Neural cell (in vitro differentiated cells): ENCODE measurements around the gene SLC35A3. TPM values are rescaled to one million over a fixed set of nuclear protein-coding genes. Genes with fewer than 3 reads are reported as not detected.

Experiments
- H2AFZ ChIP-seq: fragments of 200-600, 300-800 bp; sonication (generic), shearing (Covaris generic); 2 replicates; pipeline ENCODE4 v1.6.0; 2014; ENCODE audit warnings: low read depth, mild to moderate bottlenecking, antibody characterized with exemption, low read length, moderate library complexity
- H3F3A ChIP-seq: fragments of 200-600 bp; shearing (Covaris generic); 2 replicates; pipeline ENCODE4 v1.6.1; 2016; ENCODE audit warnings: mild to moderate bottlenecking, moderate library complexity, mixed read lengths, antibody characterized with exemption, low read length; ENCODE audit not compliant: insufficient read depth, poor library complexity, severe bottlenecking
- H3K27ac ChIP-seq: fragments of 200-600, 300-800 bp; sonication (generic), shearing (Covaris generic); 2 replicates; pipeline ENCODE4 v1.5.1; 2014; ENCODE audit warnings: mild to moderate bottlenecking, low read length, moderate library complexity
- H3K27me3 ChIP-seq: fragments of 300-800, 200-600 bp; sonication (generic), shearing (Covaris generic); 2 replicates; pipeline ENCODE4 v1.6.0; 2014; ENCODE audit warnings: mild to moderate bottlenecking, low read depth, low read length, moderate library complexity; ENCODE audit not compliant: insufficient read depth
- H3K36me3 ChIP-seq: fragments of 300-800, 200-600 bp; sonication (generic), shearing (Covaris generic); 2 replicates; pipeline ENCODE4 v1.5.1; 2014; ENCODE audit warnings: mild to moderate bottlenecking, antibody characterized with exemption, low read length, moderate library complexity; ENCODE audit not compliant: insufficient read depth
- H3K4me2 ChIP-seq: fragments of 300-800, 200-600 bp; sonication (generic), shearing (Covaris generic); 2 replicates; pipeline ENCODE4 v1.6.0; 2014; ENCODE audit warnings: mild to moderate bottlenecking, low read length
- H3K4me3 ChIP-seq: fragments of 300-800, 200-600 bp; sonication (generic), shearing (Covaris generic); 2 replicates; pipeline ENCODE4 v1.5.1; 2014; ENCODE audit warnings: mild to moderate bottlenecking, low read length, moderate library complexity
- H3K79me2 ChIP-seq: fragments of 200-600 bp; shearing (Covaris generic); replicated peaks from 2 replicates; pipeline ENCODE4 v1.6.0; 2014; ENCODE audit warnings: mild to moderate bottlenecking, low read length, moderate library complexity; ENCODE audit not compliant: insufficient read depth
- H3K9ac ChIP-seq: fragments of 300-800, 200-600 bp; sonication (generic), shearing (Covaris generic); 2 replicates; pipeline ENCODE4 v1.6.1; 2016; ENCODE audit warnings: mild to moderate bottlenecking, low read length, mixed read lengths
- H3K9me2 ChIP-seq: fragments of 200-600 bp; shearing (Covaris generic); 2 replicates; pipeline ENCODE4 v1.6.1; 2016; ENCODE audit warnings: mild to moderate bottlenecking, low read length, mixed read lengths; ENCODE audit not compliant: insufficient read depth
- H3K9me3 ChIP-seq: fragments of 200-600, 300-800 bp; sonication (generic), shearing (Covaris generic); 2 replicates; pipeline ENCODE4 v1.6.1; 2016; ENCODE audit warnings: mild to moderate bottlenecking, mixed run types, low read length, moderate library complexity, mixed read lengths
- H4K20me1 ChIP-seq: fragments of 200-600 bp; shearing (Covaris generic); 2 replicates; pipeline ENCODE4 v1.6.1; 2016; ENCODE audit warnings: mild to moderate bottlenecking, mixed run types; ENCODE audit not compliant: insufficient read depth
- EP300 ChIP-seq: fragments of 450-650 bp; conservative IDR thresholded peaks from 2 replicates; pipeline ENCODE4 v1.6.1; 2014; ENCODE audit warnings: antibody characterized with exemption, mild to moderate bottlenecking, moderate library complexity; ENCODE audit not compliant: poor library complexity, severe bottlenecking
- EZH2 ChIP-seq: fragments of 200-600, 300-800 bp; shearing (Covaris generic), sonication (generic); IDR thresholded peaks from 2 replicates; pipeline ENCODE4 v1.6.1; 2014; ENCODE audit warnings: antibody characterized with exemption, low read length, borderline replicate concordance, mild to moderate bottlenecking; ENCODE audit not compliant: insufficient read depth, poor library complexity, severe bottlenecking
- MXI1 ChIP-seq: fragments of 450-650 bp; conservative IDR thresholded peaks from 2 replicates; pipeline ENCODE4 v1.6.1; 2014; ENCODE audit warnings: antibody characterized with exemption, mild to moderate bottlenecking; ENCODE audit not compliant: poor library complexity, severe bottlenecking
- POLR2AphosphoS5 ChIP-seq: IDR thresholded peaks from 2 replicates; pipeline ENCODE4 v1.6.1; 2012
- RAD21 ChIP-seq: fragments of 450-650 bp; conservative IDR thresholded peaks from 2 replicates; pipeline ENCODE4 v1.6.1; 2014; ENCODE audit warnings: antibody characterized with exemption, mild to moderate bottlenecking, moderate library complexity
- SMC3 ChIP-seq: fragments of 450-650 bp; conservative IDR thresholded peaks from 2 replicates; pipeline ENCODE4 v1.6.1; 2014; ENCODE audit warnings: antibody characterized with exemption, mild to moderate bottlenecking, moderate library complexity; ENCODE audit not compliant: poor library complexity
- TAF1 ChIP-seq: IDR thresholded peaks from 2 replicates; pipeline ENCODE4 v1.6.1; 2012; ENCODE audit warnings: low read depth
- polyA plus RNA-seq: library from polyadenylated mRNA; depleted of rRNA; stranded (reverse); fragments of >200 nt; gene quantifications from 2 replicates; pipeline ENCODE4 v1.2.3, GENCODE V29; 2014
- TF ChIP-seq, protein P1 (sequence below): IDR thresholded peaks from 2 replicates; pipeline ENCODE4 v1.6.1; 2012; ENCODE audit warnings: borderline replicate concordance
- TF ChIP-seq, protein P2 (sequence below): fragments of 450-650 bp; IDR thresholded peaks from 2 replicates; pipeline ENCODE4 v1.5.1; 2014; ENCODE audit warnings: antibody characterized with exemption, mild to moderate bottlenecking, moderate library complexity; ENCODE audit not compliant: poor library complexity, severe bottlenecking

Gene SLC35A3
- polyA plus RNA-seq, 1 donor from 2014 or later: 26.8 TPM

DNA sequence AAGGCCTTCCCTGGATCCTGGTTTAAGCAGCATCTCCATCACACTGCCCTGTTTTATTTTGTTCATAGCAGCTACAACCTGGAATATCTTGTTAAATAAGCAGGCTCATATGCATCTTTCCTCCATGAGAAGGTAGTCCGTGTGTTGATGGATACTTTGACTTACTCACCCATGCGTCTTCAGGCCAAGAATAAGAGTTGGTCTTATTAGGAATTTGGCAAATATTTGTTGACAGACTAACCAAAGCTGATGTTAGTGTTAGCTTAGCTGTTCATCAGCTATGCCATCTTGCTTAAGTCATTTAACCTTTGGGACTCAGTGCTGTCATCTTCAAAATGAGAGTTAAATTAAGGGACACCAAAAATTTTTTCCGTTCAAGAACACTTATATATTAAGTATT is 103.7 kb downstream of the SLC35A3 start:
- Histone ChIP-seq H3K4me2 (no peak overlapping the region), H4K20me1 (no peaks in the 10 kb centered on the region), H3F3A (no peaks in the 10 kb centered on the region), H3K27ac (no peak overlapping the region), H3K9me3 (no peaks in the 10 kb centered on the region), H3K9me2 (no peaks in the 10 kb centered on the region), H3K27me3 (no peaks in the 10 kb centered on the region), H3K36me3 (peaks cover 8% of the 10 kb centered on the region), H3K9ac (no peak overlapping the region), H3K4me3 (no peak overlapping the region), H2AFZ (no peak overlapping the region), H3K79me2 (no peaks in the 10 kb centered on the region)
- TF ChIP-seq, protein P1, sequence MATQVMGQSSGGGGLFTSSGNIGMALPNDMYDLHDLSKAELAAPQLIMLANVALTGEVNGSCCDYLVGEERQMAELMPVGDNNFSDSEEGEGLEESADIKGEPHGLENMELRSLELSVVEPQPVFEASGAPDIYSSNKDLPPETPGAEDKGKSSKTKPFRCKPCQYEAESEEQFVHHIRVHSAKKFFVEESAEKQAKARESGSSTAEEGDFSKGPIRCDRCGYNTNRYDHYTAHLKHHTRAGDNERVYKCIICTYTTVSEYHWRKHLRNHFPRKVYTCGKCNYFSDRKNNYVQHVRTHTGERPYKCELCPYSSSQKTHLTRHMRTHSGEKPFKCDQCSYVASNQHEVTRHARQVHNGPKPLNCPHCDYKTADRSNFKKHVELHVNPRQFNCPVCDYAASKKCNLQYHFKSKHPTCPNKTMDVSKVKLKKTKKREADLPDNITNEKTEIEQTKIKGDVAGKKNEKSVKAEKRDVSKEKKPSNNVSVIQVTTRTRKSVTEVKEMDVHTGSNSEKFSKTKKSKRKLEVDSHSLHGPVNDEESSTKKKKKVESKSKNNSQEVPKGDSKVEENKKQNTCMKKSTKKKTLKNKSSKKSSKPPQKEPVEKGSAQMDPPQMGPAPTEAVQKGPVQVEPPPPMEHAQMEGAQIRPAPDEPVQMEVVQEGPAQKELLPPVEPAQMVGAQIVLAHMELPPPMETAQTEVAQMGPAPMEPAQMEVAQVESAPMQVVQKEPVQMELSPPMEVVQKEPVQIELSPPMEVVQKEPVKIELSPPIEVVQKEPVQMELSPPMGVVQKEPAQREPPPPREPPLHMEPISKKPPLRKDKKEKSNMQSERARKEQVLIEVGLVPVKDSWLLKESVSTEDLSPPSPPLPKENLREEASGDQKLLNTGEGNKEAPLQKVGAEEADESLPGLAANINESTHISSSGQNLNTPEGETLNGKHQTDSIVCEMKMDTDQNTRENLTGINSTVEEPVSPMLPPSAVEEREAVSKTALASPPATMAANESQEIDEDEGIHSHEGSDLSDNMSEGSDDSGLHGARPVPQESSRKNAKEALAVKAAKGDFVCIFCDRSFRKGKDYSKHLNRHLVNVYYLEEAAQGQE: no peak
- TF ChIP-seq, protein P2, sequence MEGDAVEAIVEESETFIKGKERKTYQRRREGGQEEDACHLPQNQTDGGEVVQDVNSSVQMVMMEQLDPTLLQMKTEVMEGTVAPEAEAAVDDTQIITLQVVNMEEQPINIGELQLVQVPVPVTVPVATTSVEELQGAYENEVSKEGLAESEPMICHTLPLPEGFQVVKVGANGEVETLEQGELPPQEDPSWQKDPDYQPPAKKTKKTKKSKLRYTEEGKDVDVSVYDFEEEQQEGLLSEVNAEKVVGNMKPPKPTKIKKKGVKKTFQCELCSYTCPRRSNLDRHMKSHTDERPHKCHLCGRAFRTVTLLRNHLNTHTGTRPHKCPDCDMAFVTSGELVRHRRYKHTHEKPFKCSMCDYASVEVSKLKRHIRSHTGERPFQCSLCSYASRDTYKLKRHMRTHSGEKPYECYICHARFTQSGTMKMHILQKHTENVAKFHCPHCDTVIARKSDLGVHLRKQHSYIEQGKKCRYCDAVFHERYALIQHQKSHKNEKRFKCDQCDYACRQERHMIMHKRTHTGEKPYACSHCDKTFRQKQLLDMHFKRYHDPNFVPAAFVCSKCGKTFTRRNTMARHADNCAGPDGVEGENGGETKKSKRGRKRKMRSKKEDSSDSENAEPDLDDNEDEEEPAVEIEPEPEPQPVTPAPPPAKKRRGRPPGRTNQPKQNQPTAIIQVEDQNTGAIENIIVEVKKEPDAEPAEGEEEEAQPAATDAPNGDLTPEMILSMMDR: no peak
- TF ChIP-seq TAF1 (no peak), EZH2 (no peak), RAD21 (no peak), MXI1 (no peak), EP300 (no peak), POLR2AphosphoS5 (no peak), SMC3 (no peak)

DNA sequence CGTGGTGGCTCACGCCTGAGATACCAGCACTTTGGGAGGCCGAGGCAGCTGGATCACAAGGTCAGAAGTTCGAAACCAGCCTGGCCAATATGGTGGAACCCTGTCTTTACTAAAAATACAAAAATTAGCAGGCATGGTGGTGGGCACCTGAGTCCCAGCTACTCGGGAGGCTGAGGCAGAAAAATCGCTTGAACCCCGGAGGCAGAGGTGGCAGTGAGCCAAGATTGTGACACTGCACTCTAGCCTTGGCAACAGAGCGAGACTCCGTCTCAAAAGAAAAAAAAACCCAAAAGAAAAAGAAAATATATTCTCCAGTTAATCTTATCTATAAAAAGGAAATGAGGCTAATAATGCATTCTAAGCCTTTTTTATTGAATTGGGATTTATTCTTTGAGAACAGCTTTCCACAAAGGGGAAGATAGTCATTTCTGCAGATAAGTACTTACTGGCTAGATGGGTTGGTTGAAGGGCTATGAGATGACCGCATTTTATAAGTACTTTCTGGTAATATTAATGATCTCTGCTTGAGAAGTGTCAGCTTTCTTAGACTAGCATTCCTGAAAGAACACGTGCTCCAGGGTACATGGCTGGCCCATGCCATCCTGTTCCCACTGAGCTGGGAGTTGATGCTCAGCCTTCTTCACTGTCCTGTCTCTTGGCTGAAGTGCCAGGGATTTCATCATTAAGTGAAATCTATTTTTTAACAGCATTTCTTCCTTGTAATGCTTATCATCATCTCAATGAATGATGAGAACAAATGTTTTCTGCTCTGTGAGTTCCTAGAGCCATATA is 105.0 kb downstream of the SLC35A3 start:
- Histone ChIP-seq H3K27me3 (no peaks in the 10 kb centered on the region), H3K9me3 (no peaks in the 10 kb centered on the region), H3K9ac (no peak overlapping the region), H2AFZ (no peak overlapping the region), H3F3A (no peaks in the 10 kb centered on the region), H3K4me3 (no peak overlapping the region), H4K20me1 (no peaks in the 10 kb centered on the region), H3K27ac (no peak overlapping the region), H3K36me3 (peaks cover 4% of the 10 kb centered on the region), H3K4me2 (no peak overlapping the region), H3K79me2 (no peaks in the 10 kb centered on the region), H3K9me2 (no peaks in the 10 kb centered on the region)
- no peak for TF ChIP-seq EZH2
- TF ChIP-seq SMC3: no peak
- no peak for TF ChIP-seq MXI1
- no peak for TF ChIP-seq RAD21
- TF ChIP-seq, protein P1: no peak
- no peak for TF ChIP-seq TAF1
- TF ChIP-seq EP300: no peak
- no peak for TF ChIP-seq POLR2AphosphoS5
- TF ChIP-seq, protein P2: no peak
